SK-N-SH (cell line): ENCODE data around the gene POP5. TPM values are rescaled to one million over a fixed set of nuclear protein-coding genes. Genes with fewer than 3 reads are reported as not detected.
"Not testable (repeated sequence)": the region's sequence is repeated elsewhere in the genome, so short reads cannot be mapped to it uniquely, and the experiment has no call there.

ENCODE experiments used
- CTCF ChIA-PET: fragments of 300-600, 350-600 bp; formaldehyde crosslinking; extraction: SDS; loops from one replicate; lab custom pipeline; 2021; lab: Yijun Ruan, JAX
- POLR2A ChIA-PET: fragments of 350-600 bp; sonication (Branson Sonifier 250); formaldehyde crosslinking; extraction: SDS; loops from one replicate; lab custom pipeline; 2020; ENCODE audit warnings: antibody characterized with exemption, inconsistent platforms; lab: Yijun Ruan, JAX
- DNase-seq: peaks from one replicate; pipeline ENCODE4 v3.0.0; 2012
- H2AFZ ChIP-seq: fragments of 200-600 bp; sonication (generic); 2 replicates; pipeline ENCODE4 v1.8.1; 2016; ENCODE audit warnings: antibody characterized with exemption, mild to moderate bottlenecking, low read depth
- H3F3A ChIP-seq: fragments of 200-600 bp; sonication (generic); replicated peaks from 2 replicates; pipeline ENCODE3; 2016; ENCODE audit warnings: antibody characterized with exemption, mild to moderate bottlenecking; ENCODE audit not compliant: insufficient read depth
- H3K27ac ChIP-seq, 2 experiments: fragments of 200-500 bp in 1 of 2; fragments of 200-600 bp in 1 of 2; sonication (Bioruptor generic) in 1 of 2; sonication (generic), shearing (Covaris generic) in 1 of 2; 2 replicates each; pipeline versions ENCODE4 v1.5.1 to v1.6.1; 2014 to 2016; ENCODE audit warnings: low read depth in 2 of 2, inconsistent platforms in 1 of 2, low read length in 1 of 2, mild to moderate bottlenecking in 1 of 2, mixed read lengths in 1 of 2
- H3K27me3 ChIP-seq: fragments of 200-600 bp; sonication (generic), shearing (Covaris generic); 2 replicates; pipeline ENCODE4 v1.6.1; 2016; ENCODE audit warnings: mixed run types; ENCODE audit not compliant: insufficient read depth
- H3K36me3 ChIP-seq, 2 experiments: fragments of 200-500 bp in 1 of 2; fragments of 200-600 bp in 1 of 2; sonication (Bioruptor generic) in 1 of 2; sonication (generic) in 1 of 2; replicated peaks in 1 of 2; 2 replicates each; pipeline versions ENCODE3 to v1.5.1; 2014 to 2016; ENCODE audit warnings: low read length in 1 of 2, mild to moderate bottlenecking in 1 of 2; ENCODE audit not compliant: insufficient read depth in 2 of 2, control insufficient read depth in 1 of 2
- H3K4me1 ChIP-seq, 2 experiments: fragments of 200-500 bp in 1 of 2; fragments of 200-600 bp in 1 of 2; sonication (Bioruptor generic) in 1 of 2; sonication (generic), shearing (Covaris generic) in 1 of 2; 2 replicates each; pipeline versions ENCODE4 v1.5.1 to v1.6.1; 2014 to 2016; ENCODE audit warnings: low read depth in 1 of 2, low read length in 1 of 2, mixed run types in 1 of 2; ENCODE audit not compliant: insufficient read depth in 2 of 2, control insufficient read depth in 1 of 2
- H3K4me2 ChIP-seq: fragments of 200-600 bp; sonication (generic), shearing (Covaris generic); 2 replicates; pipeline ENCODE4 v1.6.1; 2017; ENCODE audit warnings: mixed run types
- H3K4me3 ChIP-seq, 2 experiments: fragments of 200-500 bp in 1 of 2; fragments of 200-600 bp in 1 of 2; sonication (Bioruptor generic) in 1 of 2; sonication (generic), shearing (Covaris generic) in 1 of 2; 2 replicates each; pipeline versions ENCODE4 v1.5.1 to v1.8.1; 2014 to 2016; ENCODE audit warnings: low read depth in 2 of 2, inconsistent platforms in 1 of 2, low read length in 1 of 2, mild to moderate bottlenecking in 1 of 2, mixed read lengths in 1 of 2, moderate library complexity in 1 of 2
- H3K79me2 ChIP-seq: fragments of 200-600 bp; sonication (generic); 2 replicates; pipeline ENCODE4 v1.8.1; 2017; ENCODE audit warnings: mild to moderate bottlenecking; ENCODE audit not compliant: insufficient read depth
- H3K9ac ChIP-seq: fragments of 200-600 bp; sonication (generic); 2 replicates; pipeline ENCODE4 v1.6.1; 2017; ENCODE audit warnings: mixed run types
- H3K9me2 ChIP-seq: fragments of 200-600 bp; sonication (generic); 2 replicates; pipeline ENCODE4 v1.6.1; 2017; ENCODE audit warnings: mixed run types
- H3K9me3 ChIP-seq: fragments of 200-600 bp; sonication (generic); 2 replicates; pipeline ENCODE4 v1.6.1; 2017; ENCODE audit warnings: mixed run types, mild to moderate bottlenecking, moderate library complexity
- H4K20me1 ChIP-seq: fragments of 200-600 bp; sonication (generic); 2 replicates; pipeline ENCODE4 v1.6.1; 2017; ENCODE audit warnings: mild to moderate bottlenecking, mixed run types; ENCODE audit not compliant: insufficient read depth
- EZH2phosphoT487 ChIP-seq: fragments of 200-600 bp; sonication (generic); IDR thresholded peaks from 2 replicates; pipeline ENCODE4 v1.6.1; 2017; ENCODE audit warnings: low read depth, mixed run types, mild to moderate bottlenecking, antibody characterized with exemption, moderate library complexity, borderline replicate concordance
- FOXJ3 ChIP-seq: sonication (generic); formaldehyde crosslinking; IDR thresholded peaks from 2 replicates; pipeline ENCODE4 v1.5.1; 2020; ENCODE audit warnings: mild to moderate bottlenecking, missing genetic modification reagents
- FOXM1 ChIP-seq: IDR thresholded peaks from 2 replicates; pipeline ENCODE4 v1.4.0; 2012; ENCODE audit warnings: low read depth, mild to moderate bottlenecking
- JUND ChIP-seq: IDR thresholded peaks from 2 replicates; pipeline ENCODE4 v1.4.0; 2012
- MEF2A ChIP-seq: IDR thresholded peaks from 2 replicates; pipeline ENCODE4 v1.4.0; 2012; ENCODE audit warnings: low read depth, borderline replicate concordance
- NRF1 ChIP-seq: IDR thresholded peaks from 2 replicates; pipeline ENCODE4 v1.6.1; 2012; ENCODE audit warnings: low read depth, mild to moderate bottlenecking, low read length
- POLR2AphosphoS5 ChIP-seq: IDR thresholded peaks from 2 replicates; pipeline ENCODE4 v1.6.1; 2012; ENCODE audit warnings: low read depth, low read length
- RCOR1 ChIP-seq: fragments of 150-350 bp; IDR thresholded peaks from 2 replicates; pipeline ENCODE4 v1.6.1; 2017; ENCODE audit warnings: antibody characterized with exemption, low read length
- RFX5 ChIP-seq: IDR thresholded peaks from 2 replicates; pipeline ENCODE4 v1.6.1; 2012; ENCODE audit warnings: mild to moderate bottlenecking, improper control_type of control experiment, low read length
- SIN3A ChIP-seq: IDR thresholded peaks from 2 replicates; pipeline ENCODE4 v1.6.1; 2012; ENCODE audit warnings: low read depth, mild to moderate bottlenecking, low read length, moderate library complexity, borderline replicate concordance
- SMC3 ChIP-seq: IDR thresholded peaks from 2 replicates; pipeline ENCODE4 v1.6.1; 2012; ENCODE audit warnings: low read depth, low read length, improper control_type of control experiment
- TCF12 ChIP-seq: IDR thresholded peaks from 2 replicates; pipeline ENCODE4 v1.4.0; 2012
- TEAD4 ChIP-seq: IDR thresholded peaks from 2 replicates; pipeline ENCODE4 v1.4.0; 2012; ENCODE audit warnings: mild to moderate bottlenecking, borderline replicate concordance; ENCODE audit not compliant: insufficient read depth
- WGBS: methylation state at CpG from one replicate; pipeline ENCODE4 v1.1.6; 2017; ENCODE audit warnings: low lambda C conversion rate; 5-methylcytosine and 5-hydroxymethylcytosine counted together
- polyA plus RNA-seq, 3 experiments: library from polyadenylated mRNA; depleted of rRNA; stranded (reverse); fragments of >200 nt; gene quantifications; 2 replicates each; pipeline ENCODE4 v1.2.3, GENCODE V29; 2012
- TF ChIP-seq, protein P1 (sequence below): fragments of 200-600 bp; sonication (generic); IDR thresholded peaks from 2 replicates; pipeline ENCODE4 v1.6.1; 2017; ENCODE audit warnings: antibody characterized with exemption, mild to moderate bottlenecking, moderate library complexity
- TF ChIP-seq, protein P2 (sequence below): IDR thresholded peaks from 2 replicates; pipeline ENCODE4 v1.4.0; 2012; ENCODE audit warnings: low read depth
- TF ChIP-seq, protein P3 (sequence below): IDR thresholded peaks from 2 replicates; pipeline ENCODE4 v1.6.1; 2012; ENCODE audit warnings: mild to moderate bottlenecking, low read depth, low read length, moderate library complexity
- TF ChIP-seq, protein P4 (sequence below): fragments of 150-350 bp; IDR thresholded peaks from 2 replicates; pipeline ENCODE4 v1.6.1; 2017; ENCODE audit warnings: antibody characterized with exemption, low read length, low read depth, borderline replicate concordance

POP5 gene
- polyA plus RNA-seq, 1 of the 3 experiments (the other 2 are of a cell fraction), result 129 TPM

DNA sequence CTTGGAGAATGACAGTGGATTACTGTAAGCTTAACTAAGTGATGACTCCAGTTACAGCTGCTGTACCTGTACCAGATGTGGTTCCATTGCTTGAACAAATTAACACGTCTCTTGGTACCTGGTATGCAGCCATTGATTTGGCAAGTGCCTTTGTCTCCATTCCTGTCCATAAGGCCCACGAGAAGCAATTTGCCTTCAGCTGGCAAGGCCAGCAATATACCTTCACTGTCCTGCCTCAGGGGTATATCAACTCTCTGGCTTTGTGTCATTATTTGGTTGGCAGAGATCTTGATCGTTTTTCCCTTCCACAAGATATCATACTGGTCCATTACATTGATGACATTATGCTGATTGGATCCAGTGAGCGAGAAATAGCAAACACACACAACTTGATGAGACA, 29.4 kb upstream of the POP5 start:
- H3K27ac ChIP-seq, result no peak overlapping the region
- H3K79me2 ChIP-seq, result no peaks in the 10 kb centered on the region
- H3K4me1 ChIP-seq, result no peaks in the 10 kb centered on the region
- no peaks in the 10 kb centered on the region for H3K36me3 ChIP-seq
- no peak for DNase-seq
- H3K27me3 ChIP-seq, result no peaks in the 10 kb centered on the region
- H2AFZ ChIP-seq, result no peak overlapping the region
- no peak overlapping the region for H3K9ac ChIP-seq
- H3F3A ChIP-seq, result no peaks in the 10 kb centered on the region
- TF ChIP-seq NRF1 (no peak), POLR2AphosphoS5 (no peak), SIN3A (no peak), MEF2A (no peak), FOXJ3 (CRISPR knock-in tag) (no peak), JUND (no peak), EZH2phosphoT487 (no peak), RCOR1 (no peak), TCF12 (no peak), SMC3 (no peak), RFX5 (no peak), TEAD4 (no peak), FOXM1 (no peak)
- TF ChIP-seq, protein P1, sequence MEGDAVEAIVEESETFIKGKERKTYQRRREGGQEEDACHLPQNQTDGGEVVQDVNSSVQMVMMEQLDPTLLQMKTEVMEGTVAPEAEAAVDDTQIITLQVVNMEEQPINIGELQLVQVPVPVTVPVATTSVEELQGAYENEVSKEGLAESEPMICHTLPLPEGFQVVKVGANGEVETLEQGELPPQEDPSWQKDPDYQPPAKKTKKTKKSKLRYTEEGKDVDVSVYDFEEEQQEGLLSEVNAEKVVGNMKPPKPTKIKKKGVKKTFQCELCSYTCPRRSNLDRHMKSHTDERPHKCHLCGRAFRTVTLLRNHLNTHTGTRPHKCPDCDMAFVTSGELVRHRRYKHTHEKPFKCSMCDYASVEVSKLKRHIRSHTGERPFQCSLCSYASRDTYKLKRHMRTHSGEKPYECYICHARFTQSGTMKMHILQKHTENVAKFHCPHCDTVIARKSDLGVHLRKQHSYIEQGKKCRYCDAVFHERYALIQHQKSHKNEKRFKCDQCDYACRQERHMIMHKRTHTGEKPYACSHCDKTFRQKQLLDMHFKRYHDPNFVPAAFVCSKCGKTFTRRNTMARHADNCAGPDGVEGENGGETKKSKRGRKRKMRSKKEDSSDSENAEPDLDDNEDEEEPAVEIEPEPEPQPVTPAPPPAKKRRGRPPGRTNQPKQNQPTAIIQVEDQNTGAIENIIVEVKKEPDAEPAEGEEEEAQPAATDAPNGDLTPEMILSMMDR, result no peak
- TF ChIP-seq, protein P2, sequence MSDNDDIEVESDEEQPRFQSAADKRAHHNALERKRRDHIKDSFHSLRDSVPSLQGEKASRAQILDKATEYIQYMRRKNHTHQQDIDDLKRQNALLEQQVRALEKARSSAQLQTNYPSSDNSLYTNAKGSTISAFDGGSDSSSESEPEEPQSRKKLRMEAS, result no peak
- TF ChIP-seq, protein P3, sequence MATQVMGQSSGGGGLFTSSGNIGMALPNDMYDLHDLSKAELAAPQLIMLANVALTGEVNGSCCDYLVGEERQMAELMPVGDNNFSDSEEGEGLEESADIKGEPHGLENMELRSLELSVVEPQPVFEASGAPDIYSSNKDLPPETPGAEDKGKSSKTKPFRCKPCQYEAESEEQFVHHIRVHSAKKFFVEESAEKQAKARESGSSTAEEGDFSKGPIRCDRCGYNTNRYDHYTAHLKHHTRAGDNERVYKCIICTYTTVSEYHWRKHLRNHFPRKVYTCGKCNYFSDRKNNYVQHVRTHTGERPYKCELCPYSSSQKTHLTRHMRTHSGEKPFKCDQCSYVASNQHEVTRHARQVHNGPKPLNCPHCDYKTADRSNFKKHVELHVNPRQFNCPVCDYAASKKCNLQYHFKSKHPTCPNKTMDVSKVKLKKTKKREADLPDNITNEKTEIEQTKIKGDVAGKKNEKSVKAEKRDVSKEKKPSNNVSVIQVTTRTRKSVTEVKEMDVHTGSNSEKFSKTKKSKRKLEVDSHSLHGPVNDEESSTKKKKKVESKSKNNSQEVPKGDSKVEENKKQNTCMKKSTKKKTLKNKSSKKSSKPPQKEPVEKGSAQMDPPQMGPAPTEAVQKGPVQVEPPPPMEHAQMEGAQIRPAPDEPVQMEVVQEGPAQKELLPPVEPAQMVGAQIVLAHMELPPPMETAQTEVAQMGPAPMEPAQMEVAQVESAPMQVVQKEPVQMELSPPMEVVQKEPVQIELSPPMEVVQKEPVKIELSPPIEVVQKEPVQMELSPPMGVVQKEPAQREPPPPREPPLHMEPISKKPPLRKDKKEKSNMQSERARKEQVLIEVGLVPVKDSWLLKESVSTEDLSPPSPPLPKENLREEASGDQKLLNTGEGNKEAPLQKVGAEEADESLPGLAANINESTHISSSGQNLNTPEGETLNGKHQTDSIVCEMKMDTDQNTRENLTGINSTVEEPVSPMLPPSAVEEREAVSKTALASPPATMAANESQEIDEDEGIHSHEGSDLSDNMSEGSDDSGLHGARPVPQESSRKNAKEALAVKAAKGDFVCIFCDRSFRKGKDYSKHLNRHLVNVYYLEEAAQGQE, result no peak
- TF ChIP-seq, protein P4, sequence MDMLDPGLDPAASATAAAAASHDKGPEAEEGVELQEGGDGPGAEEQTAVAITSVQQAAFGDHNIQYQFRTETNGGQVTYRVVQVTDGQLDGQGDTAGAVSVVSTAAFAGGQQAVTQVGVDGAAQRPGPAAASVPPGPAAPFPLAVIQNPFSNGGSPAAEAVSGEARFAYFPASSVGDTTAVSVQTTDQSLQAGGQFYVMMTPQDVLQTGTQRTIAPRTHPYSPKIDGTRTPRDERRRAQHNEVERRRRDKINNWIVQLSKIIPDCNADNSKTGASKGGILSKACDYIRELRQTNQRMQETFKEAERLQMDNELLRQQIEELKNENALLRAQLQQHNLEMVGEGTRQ, result no peak
- no peaks in the 10 kb centered on the region for H3K9me2 ChIP-seq
- POLR2A ChIA-PET, result no interaction called here
- 17% methylated on average over 4 of the region's 4 CpGs for WGBS
- H3K4me2 ChIP-seq, result no peak overlapping the region
- H3K9me3 ChIP-seq, result no peaks in the 10 kb centered on the region
- CTCF ChIA-PET, result interaction anchor here (0.9 kb wide), 1 partner anchor 34 kb away, joined by 4 read pairs; no protein-coding TSS in a partner anchor
- H4K20me1 ChIP-seq, result no peaks in the 10 kb centered on the region
- no peak overlapping the region for H3K4me3 ChIP-seq

DNA sequence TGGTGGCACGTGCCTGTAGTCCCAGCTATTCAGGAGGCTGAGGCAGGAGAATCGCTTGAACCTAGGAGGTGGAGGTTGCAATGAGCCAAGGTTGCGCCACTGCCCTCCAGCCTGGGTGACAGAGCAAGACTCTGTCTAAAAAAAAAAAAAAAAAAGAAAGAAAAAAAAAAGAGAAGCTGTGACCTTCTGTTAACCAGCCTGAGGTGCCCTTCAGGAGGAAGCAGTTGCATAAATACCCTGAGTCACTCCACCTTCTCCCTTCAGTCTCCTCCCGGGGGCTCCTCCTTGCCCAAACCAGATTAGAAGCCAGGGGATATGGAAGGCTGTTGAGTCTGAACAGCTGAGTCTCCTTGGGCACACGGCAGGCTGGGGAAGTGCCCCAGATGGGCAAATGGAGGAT, 21.2 kb upstream of the POP5 start:
- H2AFZ ChIP-seq, H3K4me2 ChIP-seq, H3K9ac ChIP-seq, H3K9me3 ChIP-seq, H3K27me3 ChIP-seq, DNase-seq, H3K36me3 ChIP-seq, H3K4me3 ChIP-seq, H3K79me2 ChIP-seq, H3K27ac ChIP-seq, H3K4me1 ChIP-seq, POLR2A ChIA-PET, H3F3A ChIP-seq, H4K20me1 ChIP-seq, H3K9me2 ChIP-seq: not testable (repeated sequence)
- WGBS, result 60% methylated on average over 5 of the region's 5 CpGs
- CTCF ChIA-PET, result interaction anchor here (1.1 to 2.1 kb wide), 5 partner anchors 18 to 369 kb away, joined by 3 to 6 read pairs (median 5); no protein-coding TSS in a partner anchor
